ENCODE measurements around the gene IL26.

Gene IL26

DNA sequence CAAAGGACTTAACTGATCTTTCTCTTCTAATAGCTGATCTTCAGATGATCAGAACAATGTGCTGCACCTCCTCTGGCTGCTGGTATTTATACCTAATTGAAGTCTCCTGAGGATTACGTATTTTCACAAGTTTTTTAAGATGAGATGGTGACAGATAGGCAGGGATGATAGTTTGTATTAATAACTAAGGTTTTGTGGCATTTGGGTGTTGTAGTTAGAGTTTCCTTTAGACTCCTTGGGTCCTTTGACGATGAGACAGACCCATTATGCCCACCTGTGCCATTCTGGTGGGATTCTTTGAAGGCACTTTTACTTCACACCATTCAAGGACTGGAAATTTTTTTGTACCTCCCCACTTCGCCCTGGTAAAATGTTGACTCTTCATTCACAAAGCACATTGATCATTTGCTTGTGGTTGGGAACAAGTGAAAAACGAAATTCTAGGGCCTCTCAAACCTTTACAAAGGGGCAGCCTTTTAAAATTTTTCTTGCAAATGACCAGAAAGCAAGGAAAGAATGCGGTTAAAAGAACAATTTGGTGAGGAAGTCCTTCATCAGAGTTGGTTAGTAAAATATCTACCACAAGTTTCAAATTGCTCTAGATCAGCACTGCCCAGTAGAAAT, 65.8 kb downstream of the IL26 start, which contains the start of gene IFNG:
Gene IFNG (minus strand): TSS at position 60 of the 624 bp plus-strand sequence. CDS start 125 bp downstream, outside the sequence.
- Histone ChIP-seq H2AFZ (no peak within 1 kb of the TSS), H3K27me3 (ENCODE audit: control insufficient read depth, insufficient read depth, low read length) (no peaks in the 10 kb centered on the region), H3K27ac (no peak within 1 kb of the TSS), H3K79me2 (no peaks in the 10 kb centered on the region), H3K9me3 (ENCODE audit: control insufficient read depth, low read length) (no peaks in the 10 kb centered on the region), H3K4me2 (ENCODE audit: low read length) (no peak within 1 kb of the TSS), H3K36me3 (ENCODE audit: control insufficient read depth, insufficient read depth, low read length) (no peaks in the 10 kb centered on the region), H3K4me1 (no peaks in the 10 kb centered on the region), H3K9ac (no peak within 1 kb of the TSS), H3K4me3 (ENCODE audit: low read depth, low read length) (no peak within 1 kb of the TSS)
- TF ChIP-seq, protein P1, sequence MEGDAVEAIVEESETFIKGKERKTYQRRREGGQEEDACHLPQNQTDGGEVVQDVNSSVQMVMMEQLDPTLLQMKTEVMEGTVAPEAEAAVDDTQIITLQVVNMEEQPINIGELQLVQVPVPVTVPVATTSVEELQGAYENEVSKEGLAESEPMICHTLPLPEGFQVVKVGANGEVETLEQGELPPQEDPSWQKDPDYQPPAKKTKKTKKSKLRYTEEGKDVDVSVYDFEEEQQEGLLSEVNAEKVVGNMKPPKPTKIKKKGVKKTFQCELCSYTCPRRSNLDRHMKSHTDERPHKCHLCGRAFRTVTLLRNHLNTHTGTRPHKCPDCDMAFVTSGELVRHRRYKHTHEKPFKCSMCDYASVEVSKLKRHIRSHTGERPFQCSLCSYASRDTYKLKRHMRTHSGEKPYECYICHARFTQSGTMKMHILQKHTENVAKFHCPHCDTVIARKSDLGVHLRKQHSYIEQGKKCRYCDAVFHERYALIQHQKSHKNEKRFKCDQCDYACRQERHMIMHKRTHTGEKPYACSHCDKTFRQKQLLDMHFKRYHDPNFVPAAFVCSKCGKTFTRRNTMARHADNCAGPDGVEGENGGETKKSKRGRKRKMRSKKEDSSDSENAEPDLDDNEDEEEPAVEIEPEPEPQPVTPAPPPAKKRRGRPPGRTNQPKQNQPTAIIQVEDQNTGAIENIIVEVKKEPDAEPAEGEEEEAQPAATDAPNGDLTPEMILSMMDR (IDR thresholded peaks at IDR 0.05) = no peak

GRCh38 chr12:68158432-68158831, 67.2 kb downstream of the IL26 start:
- Histone ChIP-seq H3K4me2 (ENCODE audit: low read length) (no peak overlapping the region), H3K27ac (no peak overlapping the region), H3K9me3 (ENCODE audit: control insufficient read depth, low read length) (no peaks in the 10 kb centered on the region), H3K4me1 (no peaks in the 10 kb centered on the region), H3K27me3 (ENCODE audit: control insufficient read depth, insufficient read depth, low read length) (no peaks in the 10 kb centered on the region), H2AFZ (no peak overlapping the region), H3K4me3 (ENCODE audit: low read depth, low read length) (no peak overlapping the region), H3K79me2 (no peaks in the 10 kb centered on the region), H3K36me3 (ENCODE audit: control insufficient read depth, insufficient read depth, low read length) (no peaks in the 10 kb centered on the region), H3K9ac (no peak overlapping the region)
- TF ChIP-seq, protein P1 (IDR thresholded peaks at IDR 0.05) = no peak

GRCh38 chr12:68157380-68157779, 68.2 kb downstream of the IL26 start:
- no peak overlapping the region for H3K27ac ChIP-seq
- H3K79me2 ChIP-seq = no peaks in the 10 kb centered on the region
- H2AFZ ChIP-seq = no peak overlapping the region
- no peak overlapping the region for H3K9ac ChIP-seq
- H3K4me1 ChIP-seq = no peaks in the 10 kb centered on the region
- no peaks in the 10 kb centered on the region for H3K36me3 ChIP-seq (ENCODE audit: control insufficient read depth, insufficient read depth, low read length)
- TF ChIP-seq, protein P1 (IDR thresholded peaks at IDR 0.05) = no peak
- no peak overlapping the region for H3K4me3 ChIP-seq (ENCODE audit: low read depth, low read length)
- no peaks in the 10 kb centered on the region for H3K27me3 ChIP-seq (ENCODE audit: control insufficient read depth, insufficient read depth, low read length)
- H3K4me2 ChIP-seq (ENCODE audit: low read length) = no peak overlapping the region
- H3K9me3 ChIP-seq (ENCODE audit: control insufficient read depth, low read length) = no peaks in the 10 kb centered on the region

DNA sequence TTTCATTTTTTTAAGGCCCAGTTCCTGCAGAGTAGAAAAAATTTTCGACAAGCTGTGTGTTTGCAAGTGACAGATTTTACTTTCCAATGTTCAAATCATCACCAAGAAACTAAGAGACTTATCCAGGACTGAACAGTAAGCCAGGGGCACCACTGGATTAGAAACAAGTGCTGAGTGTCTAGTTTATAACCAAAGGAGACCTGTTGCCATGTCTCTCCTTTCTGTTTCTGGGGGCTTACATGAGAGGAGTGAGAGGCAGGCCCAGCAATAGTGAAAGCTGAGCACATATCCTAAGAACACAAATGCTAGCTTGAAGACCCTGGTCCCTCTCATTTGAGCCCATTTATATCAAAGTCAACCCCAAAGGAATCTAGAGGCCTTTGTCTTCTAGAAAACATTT, 69.0 kb downstream of the IL26 start:
- no peak overlapping the region for H2AFZ ChIP-seq
- TF ChIP-seq, protein P1 (IDR thresholded peaks at IDR 0.05) = no peak
- no peaks in the 10 kb centered on the region for H3K27me3 ChIP-seq (ENCODE audit: control insufficient read depth, insufficient read depth, low read length)
- H3K4me1 ChIP-seq = no peaks in the 10 kb centered on the region
- H3K9ac ChIP-seq = no peak overlapping the region
- no peaks in the 10 kb centered on the region for H3K36me3 ChIP-seq (ENCODE audit: control insufficient read depth, insufficient read depth, low read length)
- no peak overlapping the region for H3K4me3 ChIP-seq (ENCODE audit: low read depth, low read length)
- H3K79me2 ChIP-seq = no peaks in the 10 kb centered on the region
- no peak overlapping the region for H3K4me2 ChIP-seq (ENCODE audit: low read length)
- H3K9me3 ChIP-seq (ENCODE audit: control insufficient read depth, low read length) = no peaks in the 10 kb centered on the region
- H3K27ac ChIP-seq = no peak overlapping the region

- no peak overlapping the region for H3K9ac ChIP-seq
- TF ChIP-seq, protein P1 (IDR thresholded peaks at IDR 0.05) = no peak
Observed at GRCh38 chr12:68154779-68155178, 70.8 kb downstream of the IL26 start.

More at GRCh38 chr12:68154779-68155178, 70.8 kb downstream of the IL26 start:
- Histone ChIP-seq H3K79me2 (no peaks in the 10 kb centered on the region), H3K4me2 (ENCODE audit: low read length) (no peak overlapping the region), H3K4me3 (ENCODE audit: low read depth, low read length) (no peak overlapping the region), H3K27ac (no peak overlapping the region), H3K36me3 (ENCODE audit: control insufficient read depth, insufficient read depth, low read length) (no peaks in the 10 kb centered on the region), H3K4me1 (no peaks in the 10 kb centered on the region), H2AFZ (no peak overlapping the region), H3K9me3 (ENCODE audit: control insufficient read depth, low read length) (no peaks in the 10 kb centered on the region), H3K27me3 (ENCODE audit: control insufficient read depth, insufficient read depth, low read length) (no peaks in the 10 kb centered on the region)

All from parathyroid adenoma (tissue), 2 donors.